Right ventricle myocardium superior (tissue), 1 donor: ENCODE measurements around the gene SFSWAP. TPM values are rescaled to one million over a fixed set of nuclear protein-coding genes. Genes with fewer than 3 reads are reported as not detected.
"Not testable (repeated sequence)": the region's sequence is repeated elsewhere in the genome, so short reads cannot be mapped to it uniquely, and the experiment has no call there.

Source experiments
- ATAC-seq: fragments of 200-7000 bp; cut with Tn5 transposase; one replicate; pipeline ENCODE4 v1.9.1; 2020; ENCODE audit warnings: mild to moderate bottlenecking; ENCODE audit not compliant: poor library complexity
- DNase-seq: peaks from one replicate; pipeline ENCODE4 v3.0.0-alpha.2; 2020
- intact Hi-C: fragments of 100-400 bp; cut with DNase I; formaldehyde crosslinking; loops from one replicate; pipeline ENCODE4 v1.11.2; 2022
- total RNA-seq: library from RNA; stranded (reverse); fragmentation: NEBNext Ultra II Directional; extraction: Animal tissue kit (Norgen Biotek cat#: 25700); gene quantifications from one replicate; pipeline ENCODE4 v1.2.1, GENCODE V29; 2021
- donor health status: DM: no; HTN: yes; CAD: no; lungs with severe emphysema.

SFSWAP gene
- total RNA-seq, 1 donor from 2014 or later, result 19.4 TPM

DNA sequence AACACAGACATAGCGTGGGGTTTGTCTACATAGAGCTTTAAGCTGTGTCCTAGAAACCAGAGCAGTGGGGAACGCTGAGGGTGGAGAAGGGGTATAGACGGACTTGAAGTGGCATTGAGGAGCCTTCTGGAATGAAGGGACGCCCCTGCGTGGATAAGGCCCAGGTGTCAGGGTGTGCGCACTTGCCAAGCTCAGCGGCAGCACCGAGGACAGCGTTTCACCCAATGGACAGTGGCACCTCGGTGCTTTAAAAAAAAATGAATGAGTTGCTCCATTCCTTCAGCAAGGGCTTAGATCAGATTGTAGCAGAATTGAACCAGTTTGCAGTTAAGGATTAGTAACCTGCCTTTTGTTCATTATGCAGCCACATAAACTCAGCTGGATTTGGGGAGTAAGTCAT is 83.7 kb downstream of the SFSWAP start:
- intact Hi-C loops, result no loop called here
- ATAC-seq (no peak), DNase-seq (no peak)

- intact Hi-C loops, result no loop called here
- ATAC-seq (no peak), DNase-seq (no peak)
These were observed 84.2 kb downstream of the SFSWAP start for GRCh38 chr12:131795064-131795463.

DNA sequence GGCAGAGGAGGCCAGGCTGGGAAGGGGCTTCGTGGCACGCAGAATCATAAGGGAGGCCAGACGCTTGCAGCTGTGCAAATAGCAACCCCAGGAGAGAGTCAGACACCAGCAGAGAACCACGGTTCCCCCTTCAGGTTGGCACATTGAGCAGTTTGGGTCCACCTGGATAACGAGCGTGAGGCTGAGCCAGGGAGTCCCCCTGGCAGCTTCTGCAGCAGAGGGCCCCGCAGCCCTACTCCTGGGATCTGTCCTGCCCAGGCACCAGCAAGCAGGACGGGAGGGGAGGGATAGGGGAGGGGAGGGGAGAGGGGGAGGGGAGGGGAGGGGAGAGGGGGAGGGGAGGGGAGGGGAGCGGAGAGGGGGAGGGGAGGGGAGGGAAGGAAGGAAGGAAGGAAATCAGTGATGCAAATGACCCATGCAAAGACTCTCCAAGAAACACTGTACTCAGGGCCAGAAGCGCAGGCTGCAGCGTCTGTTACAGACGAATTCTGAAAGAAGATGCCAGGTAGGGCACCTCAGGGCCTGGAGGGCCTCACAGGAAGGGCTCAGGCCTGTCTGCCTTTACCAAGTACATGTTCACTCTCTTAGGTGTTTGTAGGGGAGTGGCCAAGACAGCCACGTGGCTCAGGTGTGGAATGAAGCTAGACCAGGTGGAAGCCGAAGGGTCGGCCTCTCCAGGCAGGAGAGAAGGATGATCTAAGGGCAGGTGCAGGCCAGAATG is 85.0 kb downstream of the SFSWAP start:
- ATAC-seq, result no peak
- no peak for DNase-seq
- intact Hi-C loops, result no loop called here

DNA sequence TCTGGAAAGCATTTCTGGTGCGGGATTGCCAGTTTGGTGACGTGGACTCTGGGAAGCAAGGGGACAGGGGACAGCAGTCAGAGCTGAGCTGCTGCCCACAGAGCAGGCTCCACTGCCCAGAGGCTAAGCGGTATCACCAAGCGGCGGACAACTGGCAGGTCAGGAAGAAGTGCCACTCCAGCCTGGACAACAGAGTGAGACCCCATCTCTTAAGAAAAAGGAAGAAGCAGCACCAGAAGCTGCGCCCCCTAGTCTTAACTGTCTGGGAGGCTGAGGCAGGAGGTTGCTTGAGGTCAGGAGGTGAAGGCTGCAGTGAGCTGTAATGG is 85.5 kb downstream of the SFSWAP start:
- intact Hi-C loops, result no loop called here
- DNase-seq (no peak), ATAC-seq (no peak)

DNA sequence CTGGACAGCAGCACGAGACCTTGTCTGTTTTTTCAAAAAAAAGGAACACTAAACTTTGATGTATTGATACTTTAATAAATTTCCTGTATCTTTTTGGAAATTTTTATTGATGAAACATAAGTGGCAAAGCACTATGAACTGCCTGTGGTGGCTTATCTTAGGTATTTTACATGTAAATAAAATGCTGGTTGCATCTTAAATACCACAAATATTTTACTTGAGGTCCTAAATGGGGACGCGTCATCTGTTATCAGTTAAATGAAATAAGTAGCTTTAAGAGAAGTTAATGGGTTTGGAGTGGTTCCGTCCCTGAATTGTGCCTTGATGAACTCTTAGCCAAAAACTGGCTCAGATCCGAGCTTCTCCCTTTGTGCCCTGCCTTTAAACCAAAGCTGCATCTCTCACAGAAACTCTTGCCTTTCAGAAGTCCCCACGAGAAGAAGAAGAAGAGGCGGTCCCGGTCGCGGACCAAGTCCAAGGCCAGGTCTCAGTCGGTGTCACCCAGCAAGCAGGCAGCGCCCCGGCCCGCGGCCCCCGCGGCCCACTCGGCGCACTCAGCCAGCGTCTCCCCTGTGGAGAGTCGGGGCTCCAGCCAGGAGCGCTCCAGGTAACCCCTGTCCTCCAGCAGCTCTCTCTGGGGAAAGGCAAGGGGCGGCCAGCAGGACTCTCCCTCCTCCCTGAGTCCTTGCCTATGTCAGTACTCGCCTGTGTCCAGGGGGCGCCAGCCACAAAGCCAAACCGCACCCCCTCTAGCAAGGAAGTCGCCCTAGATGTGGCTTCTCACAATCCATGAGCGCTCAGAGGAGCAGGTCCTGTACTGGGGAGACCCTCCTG is 86.1 kb downstream of the SFSWAP start:
- intact Hi-C loops, result no loop called here
- DNase-seq (no peak), ATAC-seq (no peak)

DNA sequence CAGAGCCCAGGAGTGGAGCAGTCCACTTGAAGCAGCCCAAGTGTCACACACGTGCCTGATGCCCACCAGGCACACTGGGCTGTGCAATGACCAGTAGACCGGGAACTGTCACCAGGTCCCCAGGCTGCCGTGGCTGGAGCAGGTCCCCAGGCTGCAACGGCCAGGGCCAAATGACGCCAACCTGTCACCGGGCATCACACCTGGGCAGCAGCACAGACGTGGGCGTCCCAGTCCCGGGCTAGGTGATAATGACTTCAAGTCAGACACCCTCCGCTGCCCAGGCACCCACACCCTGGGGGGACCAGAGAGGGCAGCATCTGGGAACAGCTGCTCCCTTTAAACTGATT is 86.7 kb downstream of the SFSWAP start:
- DNase-seq (no peak), ATAC-seq (no peak)
- intact Hi-C loops, result no loop called here

GRCh38 chr12:131799195-131799594 is 88.3 kb downstream of the SFSWAP start:
- intact Hi-C loops, result no loop called here
- ATAC-seq, result no peak
- DNase-seq, result no peak

DNA sequence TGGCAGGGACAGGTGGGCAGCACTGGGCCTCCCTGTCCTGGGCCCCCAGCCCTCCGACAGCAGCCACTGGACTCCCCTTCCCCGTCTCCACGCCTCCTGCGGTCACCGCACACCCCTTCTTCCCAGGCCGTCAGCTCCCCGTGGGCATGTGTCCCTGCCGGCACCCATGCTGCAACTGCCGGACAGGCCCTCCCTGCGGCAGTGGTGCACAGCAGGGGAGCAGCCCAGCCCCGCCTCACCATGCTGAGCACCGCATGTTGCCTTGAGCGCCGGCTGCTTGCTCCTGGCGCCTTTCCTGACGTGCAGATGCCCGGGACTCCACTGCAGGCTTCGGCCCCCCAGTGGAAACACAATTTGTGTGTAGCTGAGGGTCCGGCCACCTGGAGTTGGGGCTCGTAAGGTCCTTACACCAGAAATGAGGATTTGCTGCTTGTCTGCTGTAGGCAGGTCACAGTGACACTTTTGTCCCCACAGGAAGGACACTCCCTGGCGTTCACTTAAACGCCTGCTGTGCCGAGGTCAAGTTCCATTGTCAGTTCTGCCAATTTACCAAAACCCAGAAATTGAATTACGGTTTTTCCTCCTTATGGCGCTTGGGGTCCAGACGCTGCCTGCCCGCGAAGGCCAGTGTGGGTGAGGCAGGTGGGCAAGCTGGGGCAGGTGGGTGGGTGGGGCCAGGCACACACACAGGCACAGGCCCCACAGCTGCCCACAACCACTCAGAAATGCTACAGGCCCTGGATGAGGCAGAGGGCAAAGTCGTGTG is 89.1 kb downstream of the SFSWAP start:
- intact Hi-C loops, result no loop called here
- no peak for DNase-seq
- peak; percentile 11 for ATAC-seq

GRCh38 chr12:131800594-131801135 is 89.8 kb downstream of the SFSWAP start:
- no peak for ATAC-seq
- intact Hi-C loops, result no loop called here
- no peak for DNase-seq

GRCh38 chr12:131801254-131801866 is 90.5 kb downstream of the SFSWAP start:
- ATAC-seq, result no peak
- intact Hi-C loops, result no loop called here
- no peak for DNase-seq

DNA sequence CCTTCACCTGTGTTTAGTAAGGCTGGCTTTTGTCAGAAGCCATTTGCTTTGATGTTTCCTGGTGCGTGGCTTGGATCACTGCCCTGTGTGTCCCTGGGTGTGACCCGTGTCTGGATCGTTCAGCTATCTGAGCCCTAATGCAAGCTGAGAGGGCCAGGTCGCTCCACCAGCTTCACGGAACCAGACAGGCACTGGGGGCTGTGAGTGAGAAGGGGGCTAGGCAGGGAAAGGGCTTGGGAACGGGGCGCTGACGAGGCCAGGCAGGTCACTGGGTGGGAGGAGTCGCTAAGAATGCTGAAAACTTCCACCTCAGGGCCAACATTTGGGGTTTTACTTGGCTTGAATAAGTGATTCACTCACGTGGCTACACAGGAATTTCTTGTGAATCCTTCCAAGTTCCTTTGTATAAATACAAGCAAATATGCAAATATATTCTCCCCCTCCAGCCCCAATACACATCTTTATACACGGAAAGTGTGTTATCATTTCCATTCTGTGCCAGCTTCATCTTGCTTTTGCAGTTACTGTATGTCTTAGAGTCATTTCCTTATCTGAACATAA is 93.2 kb downstream of the SFSWAP start:
- intact Hi-C loops, result no loop called here
- no peak for DNase-seq
- ATAC-seq, result no peak

GRCh38 chr12:131805421-131805820 is 94.5 kb downstream of the SFSWAP start:
- ATAC-seq (no peak), DNase-seq (no peak)
- intact Hi-C loops, result no loop called here

DNA sequence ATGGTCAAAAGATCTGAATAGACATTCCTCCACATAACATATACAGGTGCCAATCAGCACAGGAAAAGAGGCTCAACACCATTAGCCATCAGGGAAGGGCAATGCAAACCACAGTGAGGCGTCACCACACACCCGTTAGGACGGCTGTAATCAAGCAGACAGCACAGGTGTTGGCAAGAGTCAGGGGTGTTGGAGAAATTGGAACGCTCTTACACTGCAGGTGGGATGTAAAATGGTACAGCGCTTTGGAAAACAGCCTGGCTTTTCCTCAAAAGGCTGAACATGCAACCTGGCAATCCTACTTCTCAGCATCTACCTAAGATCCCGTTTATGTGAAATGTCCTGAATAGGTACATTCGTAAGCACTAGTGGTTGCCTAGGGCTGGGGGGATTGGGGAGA is 95.8 kb downstream of the SFSWAP start:
- no peak for DNase-seq
- intact Hi-C loops, result no loop called here
- no peak for ATAC-seq

DNA sequence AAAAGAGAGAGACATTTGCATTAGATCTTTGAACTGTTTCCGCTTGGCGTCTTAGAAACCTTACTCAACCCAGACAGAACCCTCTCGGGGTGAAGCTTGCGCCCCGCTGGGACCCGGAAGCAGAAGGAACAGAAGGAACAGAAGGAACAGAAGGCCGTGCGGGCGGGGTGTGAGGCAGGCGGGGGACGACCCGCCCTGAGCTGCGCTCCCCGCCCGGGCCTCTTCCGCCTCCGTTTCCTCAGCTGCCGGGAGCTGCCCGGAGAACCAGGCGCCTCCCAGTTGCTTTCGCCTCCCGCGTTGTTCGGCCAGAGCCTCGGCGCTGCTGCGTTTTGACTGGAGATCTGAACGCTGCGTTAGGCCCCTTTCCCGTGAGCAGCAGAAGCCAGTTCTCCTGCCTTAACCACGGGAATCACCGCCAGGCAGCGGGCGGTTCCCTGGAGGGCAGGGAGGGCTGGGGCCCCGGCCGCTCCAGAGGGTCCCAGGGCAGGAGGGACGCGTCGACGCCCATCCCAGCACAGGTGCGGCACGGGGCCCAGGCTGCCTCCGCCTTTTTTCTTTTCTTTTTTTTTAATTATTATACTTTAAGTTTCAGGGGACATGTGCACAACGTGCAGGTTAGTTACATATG is 98.0 kb downstream of the SFSWAP start:
- DNase-seq (peak; percentile 70), ATAC-seq (peak; percentile 76)
- intact Hi-C loops, result no loop called here

DNA sequence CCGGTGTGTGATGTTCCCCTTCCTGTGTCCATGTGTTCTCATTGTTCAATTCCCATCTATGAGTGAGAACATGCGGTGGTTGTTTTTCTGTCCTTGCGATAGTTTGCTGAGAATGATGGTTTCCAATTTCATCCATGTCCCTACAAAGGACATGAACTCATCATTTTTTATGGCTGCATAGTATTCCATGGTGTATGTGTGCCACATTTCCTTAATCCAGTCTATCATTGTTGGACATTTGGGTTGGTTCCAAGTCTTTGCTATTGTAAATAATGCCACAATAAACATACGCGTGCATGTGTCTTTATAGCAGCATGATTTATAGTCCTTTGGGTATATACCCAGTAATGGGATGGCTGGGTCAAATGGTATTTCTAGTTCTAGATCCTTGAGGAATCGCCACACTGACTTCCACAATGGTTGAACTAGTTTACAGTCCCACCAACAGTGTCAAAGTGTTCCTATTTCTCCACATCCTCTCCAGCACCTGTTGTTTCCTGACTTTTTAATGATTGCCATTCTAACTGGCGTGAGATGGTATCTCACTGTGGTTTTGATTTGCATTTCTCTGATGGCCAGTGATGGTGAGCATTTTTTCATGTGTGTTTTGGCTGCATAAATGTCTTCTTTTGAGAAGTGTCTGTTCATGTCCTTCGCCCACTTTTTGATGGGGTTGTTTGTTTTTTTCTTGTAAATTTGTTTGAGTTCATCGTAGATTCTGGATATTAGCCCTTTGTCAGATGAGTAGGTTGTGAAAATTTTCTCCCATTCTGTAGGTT is 98.8 kb downstream of the SFSWAP start:
- DNase-seq, intact Hi-C loops, ATAC-seq: not testable (repeated sequence)

GRCh38 chr12:131810726-131811125 is 99.8 kb downstream of the SFSWAP start:
- intact Hi-C loops, result no loop called here
- peak; percentile 5 for DNase-seq
- ATAC-seq, result no peak

- no peak for ATAC-seq
- intact Hi-C loops, result no loop called here
- DNase-seq, result no peak
These were observed 104.2 kb downstream of the SFSWAP start for GRCh38 chr12:131815131-131815530.

DNA sequence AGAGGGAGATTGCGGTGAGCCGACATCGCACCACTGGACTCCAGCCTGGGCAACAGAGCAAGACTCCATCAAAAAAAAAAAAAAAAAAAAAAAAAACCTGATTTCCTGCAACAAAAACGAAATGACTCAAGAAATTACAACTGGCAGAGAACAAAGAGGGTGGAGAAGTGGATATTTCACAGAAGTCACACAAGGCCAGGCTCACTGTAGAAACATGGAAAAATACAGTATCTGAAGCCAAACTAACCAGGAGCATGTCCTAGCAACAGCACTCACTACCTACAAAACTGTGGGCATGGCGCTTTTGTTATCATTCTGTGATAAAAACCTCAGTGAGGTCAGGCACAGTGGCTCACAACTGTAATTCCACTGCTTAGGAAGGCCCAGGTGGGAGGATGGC is 105.6 kb downstream of the SFSWAP start:
- DNase-seq (no peak), ATAC-seq (no peak)
- intact Hi-C loops, result no loop called here
